Activated CD4-positive, alpha-beta T cell treated with anti-CD3 and anti-CD28 coated beads for 36 hours (primary cell): Measurements from ENCODE around the gene CHST11. TPM values are rescaled to one million over a fixed set of nuclear protein-coding genes. Genes with fewer than 3 reads are reported as not detected.

Source experiments
- ATAC-seq: fragments of 200-7000 bp; cut with Tn5 transposase; one replicate; pipeline ENCODE4 v1.10.0; 2021; ENCODE audit warnings: mild to moderate bottlenecking, moderate library complexity
- CTCF ChIA-PET: fragments of 350-600 bp; sonication (Branson Sonifier 250); formaldehyde crosslinking; loops from one replicate; lab custom pipeline; 2021; ENCODE audit warnings: antibody characterized with exemption; lab: Charles Lee
- POLR2A ChIA-PET: fragments of 350-600 bp; sonication (Branson Sonifier 250); formaldehyde crosslinking; loops from one replicate; lab custom pipeline; 2021; ENCODE audit warnings: antibody characterized with exemption, inconsistent platforms; lab: Charles Lee
- DNase-seq: peaks from one replicate; pipeline ENCODE4 v3.0.0-alpha.2; 2020
- H3K27ac Mint-ChIP-seq: one replicate; pipeline ENCODE4 v1.8.0; 2021; ENCODE audit warnings: mixed read lengths
- H3K27me3 Mint-ChIP-seq: one replicate; pipeline ENCODE4 v1.8.0; 2021; ENCODE audit warnings: mixed read lengths
- H3K36me3 Mint-ChIP-seq: one replicate; pipeline ENCODE4 v1.8.0; 2021; ENCODE audit warnings: low read depth, mixed read lengths
- H3K4me1 Mint-ChIP-seq: one replicate; pipeline ENCODE4 v1.8.0; 2021; ENCODE audit warnings: mixed read lengths
- H3K4me3 Mint-ChIP-seq: one replicate; pipeline ENCODE4 v1.8.0; 2021; ENCODE audit warnings: mild to moderate bottlenecking, moderate library complexity, mixed read lengths
- H3K9me3 Mint-ChIP-seq: one replicate; pipeline ENCODE4 v1.8.0; 2021; ENCODE audit warnings: low read depth, mixed read lengths
- intact Hi-C, 2 experiments: fragments of 100-400 bp; cut with DNase I in 1 of 2; cut with micrococcal nuclease in 1 of 2; formaldehyde crosslinking; loops; one replicate each; pipeline versions ENCODE4 v1.14.2 to v1.15.1; 2022 to 2024; cut with DNase I, micrococcal nuclease
- total RNA-seq, 2 experiments: library from RNA; stranded (reverse); gene quantifications; one replicate each; pipeline ENCODE4 v1.2.3, GENCODE V29; 2021

Gene CHST11
- total RNA-seq, 2 experiments from 2014 or later = 33.3 to 33.6 TPM

DNA sequence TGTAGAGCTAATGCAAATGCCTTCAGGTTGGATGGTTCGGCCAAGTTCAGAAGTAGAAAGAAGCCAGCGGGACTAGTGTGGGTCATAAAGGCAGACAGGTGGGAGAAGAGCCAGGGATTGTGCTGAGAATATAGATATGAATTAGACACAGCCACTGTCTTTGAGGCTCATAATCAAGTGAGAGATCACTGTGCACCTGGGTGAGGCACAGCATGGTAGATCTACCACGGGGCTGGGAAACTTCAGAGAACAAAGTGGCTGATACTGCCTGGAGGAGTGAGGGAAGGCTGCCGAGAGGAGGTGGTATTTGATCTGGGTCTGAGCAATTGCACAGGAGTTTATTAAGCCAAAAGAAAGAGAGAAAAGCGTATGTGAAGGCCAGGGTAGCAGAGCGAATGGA lies 40.6 kb upstream of the CHST11 start:
- no peak for DNase-seq
- ChIA-PET CTCF (interaction anchor here (0.6 kb wide), 1 partner anchor 196 kb away, joined by 5 read pairs; no protein-coding TSS in a partner anchor), POLR2A (no interaction called here)
- H3K4me1 Mint-ChIP-seq = peaks cover 16% of the 10 kb centered on the region
- H3K36me3 Mint-ChIP-seq = no peaks in the 10 kb centered on the region
- no peak overlapping the region for H3K27ac Mint-ChIP-seq
- intact Hi-C loops = no loop called here
- no peaks in the 10 kb centered on the region for H3K9me3 Mint-ChIP-seq
- ATAC-seq = no peak
- H3K4me3 Mint-ChIP-seq = no peak overlapping the region
- no peaks in the 10 kb centered on the region for H3K27me3 Mint-ChIP-seq

- no peak overlapping the region for H3K4me3 Mint-ChIP-seq
- no peaks in the 10 kb centered on the region for H3K9me3 Mint-ChIP-seq
- ChIA-PET CTCF (interaction anchor here (0.6 kb wide), 1 partner anchor 196 kb away, joined by 5 read pairs; no protein-coding TSS in a partner anchor), POLR2A (no interaction called here)
- H3K27me3 Mint-ChIP-seq = no peaks in the 10 kb centered on the region
- H3K27ac Mint-ChIP-seq = no peak overlapping the region
- ATAC-seq = no peak
- H3K4me1 Mint-ChIP-seq = peaks cover 19% of the 10 kb centered on the region
- intact Hi-C loops = no loop called here
- DNase-seq = no peak
- no peaks in the 10 kb centered on the region for H3K36me3 Mint-ChIP-seq
Observed at GRCh38 chr12:104416585-104416984, 40.2 kb upstream of the CHST11 start.

- H3K36me3 Mint-ChIP-seq = no peaks in the 10 kb centered on the region
- intact Hi-C loops = no loop called here
- peaks cover 7% of the 10 kb centered on the region for H3K4me1 Mint-ChIP-seq
- no peak overlapping the region for H3K4me3 Mint-ChIP-seq
- H3K9me3 Mint-ChIP-seq = peaks cover 5% of the 10 kb centered on the region
- no peaks in the 10 kb centered on the region for H3K27me3 Mint-ChIP-seq
- CTCF ChIA-PET = interaction anchor here (0.6 kb wide), 1 partner anchor 539 kb away, joined by 3 read pairs; no protein-coding TSS in a partner anchor
- POLR2A ChIA-PET = no interaction called here
- ATAC-seq (no peak), DNase-seq (no peak)
- no peak overlapping the region for H3K27ac Mint-ChIP-seq
Observed at GRCh38 chr12:104419717-104420116, 37.0 kb upstream of the CHST11 start.

- intact Hi-C loops = no loop called here
- H3K4me1 Mint-ChIP-seq = peaks cover 7% of the 10 kb centered on the region
- POLR2A ChIA-PET = no interaction called here
- no peak overlapping the region for H3K27ac Mint-ChIP-seq
- CTCF ChIA-PET = interaction anchor here (0.8 to 0.9 kb wide), 2 partner anchors 9 to 39 kb away, joined by 3 read pairs; no protein-coding TSS in a partner anchor
- H3K4me3 Mint-ChIP-seq = no peak overlapping the region
- peaks cover 5% of the 10 kb centered on the region for H3K9me3 Mint-ChIP-seq
- no peaks in the 10 kb centered on the region for H3K27me3 Mint-ChIP-seq
- DNase-seq (peak; percentile 13), ATAC-seq (peak; percentile 91)
- no peaks in the 10 kb centered on the region for H3K36me3 Mint-ChIP-seq
Observed at GRCh38 chr12:104420868-104421267, 35.9 kb upstream of the CHST11 start.

GRCh38 chr12:104421343-104421742 lies 35.4 kb upstream of the CHST11 start:
- H3K27me3 Mint-ChIP-seq = no peaks in the 10 kb centered on the region
- CTCF ChIA-PET = interaction anchor here (0.9 kb wide), 1 partner anchor 10 kb away, joined by 3 read pairs; no protein-coding TSS in a partner anchor
- H3K9me3 Mint-ChIP-seq = peaks cover 5% of the 10 kb centered on the region
- peaks cover 7% of the 10 kb centered on the region for H3K4me1 Mint-ChIP-seq
- ATAC-seq (peak; percentile 46), DNase-seq (no peak)
- no peaks in the 10 kb centered on the region for H3K36me3 Mint-ChIP-seq
- no peak overlapping the region for H3K4me3 Mint-ChIP-seq
- no peak overlapping the region for H3K27ac Mint-ChIP-seq
- POLR2A ChIA-PET = no interaction called here
- intact Hi-C loops = no loop called here

GRCh38 chr12:104422441-104422840 lies 34.3 kb upstream of the CHST11 start:
- CTCF ChIA-PET = no interaction called here

GRCh38 chr12:104423273-104423672 lies 33.5 kb upstream of the CHST11 start:
- CTCF ChIA-PET = no interaction called here
- Mint-ChIP-seq H3K36me3 (no peaks in the 10 kb centered on the region), H3K27ac (no peak overlapping the region), H3K4me3 (no peak overlapping the region), H3K9me3 (peaks cover 7% of the 10 kb centered on the region), H3K4me1 (peaks cover 11% of the 10 kb centered on the region), H3K27me3 (no peaks in the 10 kb centered on the region)
- DNase-seq (no peak), ATAC-seq (no peak)
- intact Hi-C loops = no loop called here
- POLR2A ChIA-PET = no interaction called here

More at GRCh38 chr12:104422441-104422840, 34.3 kb upstream of the CHST11 start:
- H3K4me1 Mint-ChIP-seq = peaks cover 7% of the 10 kb centered on the region
- no peak overlapping the region for H3K27ac Mint-ChIP-seq
- ATAC-seq (no peak), DNase-seq (no peak)
- POLR2A ChIA-PET = no interaction called here
- no peak overlapping the region for H3K4me3 Mint-ChIP-seq
- no peaks in the 10 kb centered on the region for H3K27me3 Mint-ChIP-seq
- intact Hi-C loops = no loop called here
- H3K9me3 Mint-ChIP-seq = peaks cover 5% of the 10 kb centered on the region
- H3K36me3 Mint-ChIP-seq = no peaks in the 10 kb centered on the region

DNA sequence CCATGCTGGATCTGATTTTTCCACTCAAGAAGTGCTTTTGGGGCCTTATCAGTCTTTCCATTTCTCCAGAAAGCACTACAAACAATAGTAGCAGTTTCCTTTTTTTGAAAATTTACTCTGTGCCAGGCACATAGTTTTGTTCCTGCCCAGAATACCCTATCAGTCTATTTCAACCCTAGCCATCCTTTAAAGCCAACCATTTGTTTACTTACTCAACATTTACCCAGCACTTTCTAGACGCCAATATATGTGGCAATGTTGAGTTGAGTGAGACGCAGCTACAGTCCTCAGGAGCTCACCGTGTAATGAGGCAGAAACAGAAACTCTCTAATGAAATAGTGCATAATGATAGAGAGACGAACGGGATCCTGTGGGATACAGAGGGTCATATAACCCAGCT lies 32.9 kb upstream of the CHST11 start:
- H3K36me3 Mint-ChIP-seq = no peaks in the 10 kb centered on the region
- H3K27me3 Mint-ChIP-seq = no peaks in the 10 kb centered on the region
- ChIA-PET CTCF (no interaction called here), POLR2A (no interaction called here)
- DNase-seq (no peak), ATAC-seq (no peak)
- H3K9me3 Mint-ChIP-seq = peaks cover 9% of the 10 kb centered on the region
- intact Hi-C loops = no loop called here
- no peak overlapping the region for H3K27ac Mint-ChIP-seq
- H3K4me1 Mint-ChIP-seq = peaks cover 11% of the 10 kb centered on the region
- no peak overlapping the region for H3K4me3 Mint-ChIP-seq

- no peaks in the 10 kb centered on the region for H3K36me3 Mint-ChIP-seq
- DNase-seq = no peak
- peaks cover 9% of the 10 kb centered on the region for H3K9me3 Mint-ChIP-seq
- H3K4me1 Mint-ChIP-seq = peaks cover 11% of the 10 kb centered on the region
- ATAC-seq = no peak
- intact Hi-C loops = no loop called here
- CTCF ChIA-PET = no interaction called here
- no peak overlapping the region for H3K27ac Mint-ChIP-seq
- H3K4me3 Mint-ChIP-seq = no peak overlapping the region
- POLR2A ChIA-PET = no interaction called here
- no peaks in the 10 kb centered on the region for H3K27me3 Mint-ChIP-seq
Observed at GRCh38 chr12:104424955-104425354, 31.8 kb upstream of the CHST11 start.

DNA sequence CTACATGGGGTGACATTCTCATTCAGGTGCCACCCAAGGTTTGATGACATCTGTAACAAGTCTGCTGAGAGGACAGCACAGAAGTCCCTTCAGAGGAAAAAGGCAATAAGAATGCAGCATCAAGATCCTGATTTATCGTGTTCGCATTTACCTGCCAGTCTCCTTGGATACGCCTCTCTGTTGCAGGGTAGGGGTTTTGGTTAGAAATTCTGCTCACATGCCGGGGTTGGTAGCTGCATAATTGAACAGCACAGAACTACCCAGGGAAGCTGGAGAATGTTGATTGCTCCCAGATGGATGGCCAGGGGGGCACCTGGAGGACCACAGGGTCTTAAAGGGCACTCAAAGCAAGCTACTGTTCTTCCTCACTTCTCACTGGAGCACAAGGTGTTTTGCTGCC lies 31.1 kb upstream of the CHST11 start:
- POLR2A ChIA-PET = no interaction called here
- intact Hi-C loops = no loop called here
- ATAC-seq (no peak), DNase-seq (no peak)
- Mint-ChIP-seq H3K36me3 (no peaks in the 10 kb centered on the region), H3K27ac (no peak overlapping the region), H3K4me1 (peaks cover 11% of the 10 kb centered on the region), H3K9me3 (peaks cover 9% of the 10 kb centered on the region), H3K4me3 (no peak overlapping the region), H3K27me3 (no peaks in the 10 kb centered on the region)
- CTCF ChIA-PET = interaction anchor here (0.7 kb wide), 1 partner anchor 14 kb away, joined by 3 read pairs; no protein-coding TSS in a partner anchor

GRCh38 chr12:104426926-104427546 lies 29.7 kb upstream of the CHST11 start:
- H3K9me3 Mint-ChIP-seq = peaks cover 9% of the 10 kb centered on the region
- no peaks in the 10 kb centered on the region for H3K36me3 Mint-ChIP-seq
- H3K4me3 Mint-ChIP-seq = no peak overlapping the region
- peak; percentile 39 for ATAC-seq
- CTCF ChIA-PET = interaction anchor here (0.8 kb wide), 1 partner anchor 45 kb away, joined by 6 read pairs; no protein-coding TSS in a partner anchor
- POLR2A ChIA-PET = no interaction called here
- H3K27ac Mint-ChIP-seq = no peak overlapping the region
- DNase-seq = no peak
- intact Hi-C loops = no loop called here
- H3K27me3 Mint-ChIP-seq = no peaks in the 10 kb centered on the region
- peaks cover 4% of the 10 kb centered on the region for H3K4me1 Mint-ChIP-seq

GRCh38 chr12:104427547-104427938 lies 29.2 kb upstream of the CHST11 start:
- Mint-ChIP-seq H3K27ac (no peak overlapping the region), H3K9me3 (peaks cover 5% of the 10 kb centered on the region), H3K4me3 (no peak overlapping the region), H3K36me3 (no peaks in the 10 kb centered on the region), H3K4me1 (peaks cover 4% of the 10 kb centered on the region), H3K27me3 (no peaks in the 10 kb centered on the region)
- intact Hi-C loops = no loop called here
- ChIA-PET POLR2A (no interaction called here), CTCF (no interaction called here)
- no peak for DNase-seq
- peak; percentile 88 for ATAC-seq
